Omental fat pad (tissue), 4 donors: Measurements from ENCODE around the gene LGALS3BP. TPM values are rescaled to one million over a fixed set of nuclear protein-coding genes. Genes with fewer than 3 reads are reported as not detected.
"Not testable (repeated sequence)": the region's sequence is repeated elsewhere in the genome, so short reads cannot be mapped to it uniquely, and the experiment has no call there.

Experiments used
- ATAC-seq: fragments of 150-250 bp; one replicate; pipeline ENCODE4 v1.9.1; 2016; ENCODE audit warnings: mild to moderate bottlenecking, moderate library complexity; ENCODE audit not compliant: low FRiP score
- DNase-seq: peaks from one replicate; pipeline ENCODE4 v3.0.0-alpha.2; 2019; ENCODE audit warnings: low spot score
- CTCF ChIP-seq, 3 donors: fragments of 450-650 bp; IDR thresholded peaks; one replicate each; pipeline ENCODE4 v1.5.1; 2016 to 2017; ENCODE audit warnings: antibody characterized with exemption in 3 of 3, mild to moderate bottlenecking in 3 of 3, moderate library complexity in 2 of 3
- total RNA-seq, 4 donors: library from RNA; depleted of rRNA; stranded (reverse); fragments of >200 nt; gene quantifications; one replicate each; pipeline ENCODE4 v1.1.0, GENCODE V29; 2016

Gene LGALS3BP
- total RNA-seq, 4 donors from 2014 or later = 325 to 516 (median 441) TPM

GRCh38 chr17:78950870-78951269, 28.9 kb downstream of the LGALS3BP start:
- ATAC-seq (no peak), DNase-seq (no peak)
- no peak for TF ChIP-seq CTCF (IDR thresholded peaks at IDR 0.05)

DNA sequence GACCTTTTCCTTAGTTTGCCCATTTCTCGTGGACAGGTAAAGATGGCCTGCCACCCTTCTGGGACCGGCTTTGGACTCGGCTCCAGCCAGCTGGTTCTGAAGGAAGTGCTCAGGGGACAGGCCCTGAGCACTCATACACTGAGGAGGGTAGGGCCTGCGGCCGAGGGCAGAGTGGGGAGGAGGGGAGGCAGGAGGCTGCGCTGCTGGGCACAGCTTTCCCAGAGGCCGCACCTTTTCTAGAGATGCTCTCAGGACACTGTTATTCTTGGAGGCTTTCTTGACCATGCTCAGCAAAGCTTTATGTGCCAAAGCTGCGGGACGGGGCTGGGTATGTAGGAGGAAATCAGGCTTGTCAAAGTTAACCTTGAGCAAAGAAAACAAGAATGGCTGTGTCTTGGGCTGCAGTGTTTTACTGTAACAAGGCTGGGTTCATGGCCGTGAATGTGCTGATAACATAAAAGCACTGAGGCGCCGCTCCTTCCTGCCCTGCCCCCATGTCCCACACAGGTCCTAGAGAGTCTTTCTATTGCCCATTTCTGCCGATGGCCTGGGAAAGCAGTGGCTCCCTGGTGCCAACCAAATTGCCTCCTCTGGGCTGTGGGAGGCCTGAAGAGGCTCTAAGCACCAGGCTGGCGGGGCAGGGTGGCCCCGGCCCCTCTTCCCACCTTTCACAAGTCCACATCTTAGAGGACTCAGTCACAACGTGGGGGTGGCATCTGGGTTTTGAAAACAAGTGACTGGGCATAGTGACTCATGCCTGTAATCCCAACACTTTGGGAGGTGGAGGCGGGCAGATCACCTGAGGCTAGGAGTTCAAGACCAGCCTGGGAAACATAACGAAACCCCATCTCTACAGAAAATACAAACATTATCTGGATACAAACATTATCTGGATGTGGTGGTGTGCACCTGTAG, 32.2 kb downstream of the LGALS3BP start:
- no peak for ATAC-seq
- DNase-seq = no peak
- no peak for TF ChIP-seq CTCF (IDR thresholded peaks at IDR 0.05)

DNA sequence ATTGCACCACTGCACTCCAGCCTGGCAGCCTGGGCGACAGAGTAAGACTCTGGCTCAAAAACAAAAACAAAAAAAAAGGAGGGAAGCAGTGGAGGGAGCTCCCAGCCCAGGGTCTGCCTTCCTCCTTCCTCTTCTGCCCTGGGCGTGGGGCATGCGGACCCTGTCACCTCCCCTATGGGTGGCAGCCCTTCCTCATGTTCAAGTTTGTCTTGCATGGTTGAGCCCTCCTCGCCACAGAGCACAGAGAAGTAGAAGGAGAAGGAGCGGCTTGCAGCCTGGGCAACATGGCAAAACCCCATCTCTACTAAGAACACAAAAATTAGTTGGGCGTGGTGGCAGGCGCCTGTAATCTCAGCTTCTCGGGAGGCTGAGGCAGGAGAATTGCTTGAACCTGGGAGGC, 33.1 kb downstream of the LGALS3BP start:
- ATAC-seq (no peak), DNase-seq (no peak)
- TF ChIP-seq CTCF (IDR thresholded peaks at IDR 0.05) = no peak

DNA sequence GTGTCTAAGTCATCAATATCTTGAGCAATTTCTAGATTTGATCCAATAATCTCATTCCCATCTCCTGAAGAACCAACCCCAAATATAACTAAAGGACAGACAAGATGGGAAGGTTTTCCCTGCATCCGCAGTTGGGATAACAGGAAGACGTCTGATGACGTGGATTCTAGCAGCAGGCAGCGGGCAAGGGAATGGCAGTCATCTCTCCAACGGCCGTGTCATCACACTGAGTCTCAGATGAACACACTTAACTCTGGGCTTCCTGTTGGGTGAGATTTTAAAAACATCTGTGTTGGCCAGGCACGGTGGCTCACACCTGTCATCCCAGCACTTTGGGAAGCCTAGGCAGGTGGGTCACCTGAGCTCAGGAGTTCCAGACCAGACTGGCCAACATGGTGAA, 33.6 kb downstream of the LGALS3BP start:
- ATAC-seq (no peak), DNase-seq (no peak)
- no peak for TF ChIP-seq CTCF (IDR thresholded peaks at IDR 0.05)

- not testable (repeated sequence) for DNase-seq, ATAC-seq
Observed at GRCh38 chr17:78945455-78945854, 34.3 kb downstream of the LGALS3BP start.

DNA sequence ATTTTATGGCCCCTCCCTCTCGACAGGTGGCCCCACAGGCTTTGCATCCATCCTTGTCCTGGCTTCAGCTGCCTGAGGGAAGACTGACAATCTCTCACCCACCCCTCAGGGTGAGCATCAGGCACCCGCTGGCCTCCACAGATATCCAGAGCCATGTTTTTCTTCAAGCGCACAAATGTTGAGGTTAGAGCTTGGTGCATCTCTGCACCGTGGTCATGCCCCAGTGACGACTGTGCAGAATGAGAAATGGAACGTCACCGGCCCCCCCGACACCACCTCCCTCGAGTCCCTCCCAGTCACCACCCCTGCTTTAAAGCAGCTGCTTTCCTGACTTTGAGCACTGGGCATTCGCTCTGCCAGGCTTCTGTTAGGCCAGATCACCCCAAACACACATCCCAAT, 34.8 kb downstream of the LGALS3BP start:
- ATAC-seq (no peak), DNase-seq (no peak)
- TF ChIP-seq CTCF (IDR thresholded peaks at IDR 0.05) = no peak

GRCh38 chr17:78944026-78944425, 35.7 kb downstream of the LGALS3BP start:
- DNase-seq (no peak), ATAC-seq (no peak)
- no peak for TF ChIP-seq CTCF (IDR thresholded peaks at IDR 0.05)
